Measurements from ENCODE around the gene DHRS7C. TPM values are rescaled to one million over a fixed set of nuclear protein-coding genes. Genes with fewer than 3 reads are reported as not detected.
A peak's percentile ranks its signal among the peaks of the same experiment; 100 is the strongest.

The DHRS7C gene
- total and polyA plus RNA-seq, 2 of the 13 experiments (the other 11 are each of a cell fraction or from before 2014, with no cell fraction given), result not detected

DNA sequence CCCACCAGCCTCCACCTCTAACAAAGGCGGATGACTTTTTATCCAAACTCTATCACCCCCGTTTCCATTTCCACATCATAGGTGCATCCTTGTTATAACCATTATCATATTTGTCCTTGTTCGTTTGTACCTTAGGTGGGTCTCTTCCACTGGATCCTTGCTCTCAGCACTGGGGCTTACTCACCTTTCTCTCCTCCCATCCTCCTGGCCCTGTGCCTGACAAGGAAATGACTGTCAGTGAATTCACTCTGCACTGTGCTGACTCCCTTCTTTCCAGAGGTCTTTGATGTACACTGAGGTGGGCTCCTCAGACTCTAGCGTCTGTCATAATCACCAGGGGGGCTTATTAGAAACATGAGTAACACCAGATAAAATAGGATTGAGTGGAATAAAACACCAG lies 27.4 kb upstream of the DHRS7C start (continued):
- no peak for TF ChIP-seq ZNF446 (CRISPR knock-in tag; IDR thresholded peaks at IDR 0.05)

DNA sequence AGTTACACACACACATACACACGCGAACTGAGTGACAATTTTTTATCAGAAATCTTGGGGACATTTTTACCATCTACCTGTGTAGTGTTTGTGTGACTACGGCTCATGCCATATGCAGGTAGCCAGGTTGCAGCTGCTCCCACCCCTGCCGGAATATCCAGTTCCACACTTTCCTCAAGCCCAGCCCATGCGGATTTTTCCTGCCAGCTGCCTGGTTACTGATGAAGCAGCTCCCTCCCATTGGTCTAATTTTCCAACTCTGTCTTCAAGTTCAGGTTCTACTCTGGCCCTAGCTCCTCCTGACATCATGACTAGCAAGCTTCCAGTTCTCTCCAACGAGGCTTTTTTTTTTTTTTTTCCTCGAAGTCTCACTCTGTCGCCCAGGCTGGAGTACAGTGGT lies 25.7 kb upstream of the DHRS7C start:
- Histone ChIP-seq H3K9me3 (ENCODE audit: low read length) (no peaks in the 10 kb centered on the region), H3K36me3 (replicated peaks in 1 of 2; ENCODE audit: control insufficient read depth in 1 of 2, insufficient read depth in 2 of 2, low read length in 2 of 2) (no peaks in the 10 kb centered on the region), H2AFZ (ENCODE audit: low read length) (no peak overlapping the region), H3K4me1 (ENCODE audit: insufficient read depth, low read length) (no peaks in the 10 kb centered on the region), H3K27ac (ENCODE audit: extremely low read length, insufficient read depth, low read length) (no peak overlapping the region), H3K9ac (ENCODE audit: insufficient read depth, low read depth, low read length) (no peak overlapping the region), H3K27me3 (ENCODE audit: control insufficient read depth in 1 of 2, insufficient read depth in 2 of 2, low read length in 2 of 2) (peaks cover 1 to 9% of the 10 kb centered on the region in 2 experiments; a peak in 1 of 5 replicates), H3K4me2 (ENCODE audit: low read depth, low read length) (no peak overlapping the region), H3K79me2 (ENCODE audit: insufficient read depth, low read length) (no peaks in the 10 kb centered on the region), H3K4me3 (replicated peaks in 1 of 3; ENCODE audit: insufficient read depth in 1 of 3, low read depth in 2 of 3, low read length in 3 of 3) (no peak overlapping the region), H4K20me1 (ENCODE audit: insufficient read depth, low read length) (no peaks in the 10 kb centered on the region)
- in situ Hi-C loops (cut with HindIII; ENCODE audit: extremely low pct_ligation_motif_present, low pct_unique_long_range_greater_than_20kb), result no loop called here
- peak; percentile 67 for TF ChIP-seq NFYB (CRISPR knock-in tag; IDR thresholded peaks at IDR 0.05)
- TF ChIP-seq CBX2 (IDR thresholded peaks at IDR 0.05; ENCODE audit: low read depth, low read length), result no peak
- TF ChIP-seq CBX2 (CRISPR knock-in tag; IDR thresholded peaks at IDR 0.05; ENCODE audit: low read depth), result no peak
- TF ChIP-seq ZBTB38 (CRISPR knock-in tag; IDR thresholded peaks at IDR 0.05), result no peak
- TF ChIP-seq IKZF1 (IDR thresholded peaks at IDR 0.05), result no peak
- TF ChIP-seq TMF1 (CRISPR knock-in tag; IDR thresholded peaks at IDR 0.05; ENCODE audit: low read depth), result no peak
- no peak for TF ChIP-seq ZNF510 (CRISPR knock-in tag; IDR thresholded peaks at IDR 0.05; ENCODE audit: low read depth)
- no peak for TF ChIP-seq PCBP1 (IDR thresholded peaks at IDR 0.05; ENCODE audit: borderline replicate concordance, low read depth, low read length)
- TF ChIP-seq RFXANK (CRISPR knock-in tag; IDR thresholded peaks at IDR 0.05), result peak; percentile 99
- TF ChIP-seq NFYC (CRISPR knock-in tag; IDR thresholded peaks at IDR 0.05), result peak; percentile 58
- peak; percentile 99 for TF ChIP-seq RFXAP (CRISPR knock-in tag; IDR thresholded peaks at IDR 0.05; ENCODE audit: borderline replicate concordance)
- TF ChIP-seq CREB1 (IDR thresholded peaks at IDR 0.05), result peak; percentile 25; the same call in 1 of the 2 replicates
- TF ChIP-seq CREB1 (CRISPR knock-in tag; IDR thresholded peaks at IDR 0.05), result no peak
- no peak for TF ChIP-seq ZBTB8A (CRISPR knock-in tag; IDR thresholded peaks at IDR 0.05; ENCODE audit: borderline replicate concordance, low read depth)
- TF ChIP-seq, protein P1, sequence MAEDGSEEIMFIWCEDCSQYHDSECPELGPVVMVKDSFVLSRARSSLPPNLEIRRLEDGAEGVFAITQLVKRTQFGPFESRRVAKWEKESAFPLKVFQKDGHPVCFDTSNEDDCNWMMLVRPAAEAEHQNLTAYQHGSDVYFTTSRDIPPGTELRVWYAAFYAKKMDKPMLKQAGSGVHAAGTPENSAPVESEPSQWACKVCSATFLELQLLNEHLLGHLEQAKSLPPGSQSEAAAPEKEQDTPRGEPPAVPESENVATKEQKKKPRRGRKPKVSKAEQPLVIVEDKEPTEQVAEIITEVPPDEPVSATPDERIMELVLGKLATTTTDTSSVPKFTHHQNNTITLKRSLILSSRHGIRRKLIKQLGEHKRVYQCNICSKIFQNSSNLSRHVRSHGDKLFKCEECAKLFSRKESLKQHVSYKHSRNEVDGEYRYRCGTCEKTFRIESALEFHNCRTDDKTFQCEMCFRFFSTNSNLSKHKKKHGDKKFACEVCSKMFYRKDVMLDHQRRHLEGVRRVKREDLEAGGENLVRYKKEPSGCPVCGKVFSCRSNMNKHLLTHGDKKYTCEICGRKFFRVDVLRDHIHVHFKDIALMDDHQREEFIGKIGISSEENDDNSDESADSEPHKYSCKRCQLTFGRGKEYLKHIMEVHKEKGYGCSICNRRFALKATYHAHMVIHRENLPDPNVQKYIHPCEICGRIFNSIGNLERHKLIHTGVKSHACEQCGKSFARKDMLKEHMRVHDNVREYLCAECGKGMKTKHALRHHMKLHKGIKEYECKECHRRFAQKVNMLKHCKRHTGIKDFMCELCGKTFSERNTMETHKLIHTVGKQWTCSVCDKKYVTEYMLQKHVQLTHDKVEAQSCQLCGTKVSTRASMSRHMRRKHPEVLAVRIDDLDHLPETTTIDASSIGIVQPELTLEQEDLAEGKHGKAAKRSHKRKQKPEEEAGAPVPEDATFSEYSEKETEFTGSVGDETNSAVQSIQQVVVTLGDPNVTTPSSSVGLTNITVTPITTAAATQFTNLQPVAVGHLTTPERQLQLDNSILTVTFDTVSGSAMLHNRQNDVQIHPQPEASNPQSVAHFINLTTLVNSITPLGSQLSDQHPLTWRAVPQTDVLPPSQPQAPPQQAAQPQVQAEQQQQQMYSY (CRISPR knock-in tag; IDR thresholded peaks at IDR 0.05), result peak; percentile 96
- no peak for TF ChIP-seq NAIF1 (CRISPR knock-in tag; IDR thresholded peaks at IDR 0.05; ENCODE audit: borderline replicate concordance)
- no peak for TF ChIP-seq ZNF644 (CRISPR knock-in tag; IDR thresholded peaks at IDR 0.05; ENCODE audit: low read depth)
- TF ChIP-seq GLI4 (CRISPR knock-in tag; IDR thresholded peaks at IDR 0.05; ENCODE audit: borderline replicate concordance), result no peak
- peak; percentile 99 for TF ChIP-seq RFX5 (IDR thresholded peaks at IDR 0.05; ENCODE audit: low read depth, low read length)
- DNase-seq (ENCODE audit: low spot score), result no peak
- BruUV-seq (replicated peaks), result no TSS peak
- intact Hi-C loops (cut with micrococcal nuclease; ENCODE audit: unreplicated experiment), result no loop called here
- CTCF ChIA-PET (ENCODE audit: low intra/inter-chr PET ratio, low total read pairs), result no interaction called here
- 19% methylated on average over 6 of the region's 8 CpGs for WGBS (ENCODE audit: low lambda C conversion rate)
- peak; percentile 53 for ATAC-seq
- no peak for FAIRE-seq
- POLR2A ChIA-PET, result no interaction called here
